Activated CD8-positive, alpha-beta memory T cell treated with anti-CD3 and anti-CD28 coated beads for 24 hours (primary cell): ENCODE data around the gene UBR3.
"Not testable (repeated sequence)": the region's sequence is repeated elsewhere in the genome, so short reads cannot be mapped to it uniquely, and the experiment has no call there.

Experiments used
- DNase-seq: peaks from one replicate; pipeline ENCODE4 v3.0.0-alpha.2; 2020

The UBR3 gene

DNA sequence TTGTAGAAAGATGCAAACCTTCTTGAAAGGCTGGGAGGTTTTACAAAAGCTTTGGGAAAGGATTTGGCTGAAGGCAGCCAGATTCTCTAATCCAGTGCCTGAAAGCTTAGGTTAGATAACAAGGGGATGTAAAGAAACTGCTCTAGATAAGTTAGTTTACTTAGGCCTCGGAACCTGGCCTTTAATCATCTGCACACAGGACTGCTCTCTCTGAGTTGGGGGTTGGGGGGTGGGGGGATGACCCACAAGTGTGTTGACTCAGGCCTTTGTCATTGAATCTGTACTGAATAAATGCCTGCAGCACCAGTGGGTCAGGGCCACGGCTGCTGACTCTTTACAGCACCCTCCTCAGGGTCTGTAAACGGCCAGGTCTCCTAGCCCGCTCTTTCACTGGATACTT is 292.1 kb downstream of the UBR3 start:
- DNase-seq, result not testable (repeated sequence)

DNA sequence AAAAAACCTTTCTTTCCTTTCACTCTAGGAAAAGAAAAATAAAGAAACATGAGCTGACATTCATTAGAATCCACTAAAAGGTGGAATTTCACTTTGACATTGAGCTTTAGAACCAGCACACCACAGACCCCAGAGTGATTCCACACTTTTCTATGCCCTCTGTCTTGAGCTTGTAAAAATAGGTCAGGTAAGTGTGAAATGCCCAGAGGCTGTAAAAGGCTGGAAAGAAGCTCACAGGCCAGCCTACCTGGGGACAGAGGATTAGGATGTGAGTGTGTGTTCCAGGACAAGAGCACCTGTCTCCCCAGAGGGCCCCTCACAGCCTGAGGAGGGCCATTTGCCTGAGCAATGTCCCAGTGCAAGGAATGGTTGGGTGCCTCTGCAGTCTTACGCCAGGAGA is 294.4 kb downstream of the UBR3 start:
- DNase-seq, result no peak

DNA sequence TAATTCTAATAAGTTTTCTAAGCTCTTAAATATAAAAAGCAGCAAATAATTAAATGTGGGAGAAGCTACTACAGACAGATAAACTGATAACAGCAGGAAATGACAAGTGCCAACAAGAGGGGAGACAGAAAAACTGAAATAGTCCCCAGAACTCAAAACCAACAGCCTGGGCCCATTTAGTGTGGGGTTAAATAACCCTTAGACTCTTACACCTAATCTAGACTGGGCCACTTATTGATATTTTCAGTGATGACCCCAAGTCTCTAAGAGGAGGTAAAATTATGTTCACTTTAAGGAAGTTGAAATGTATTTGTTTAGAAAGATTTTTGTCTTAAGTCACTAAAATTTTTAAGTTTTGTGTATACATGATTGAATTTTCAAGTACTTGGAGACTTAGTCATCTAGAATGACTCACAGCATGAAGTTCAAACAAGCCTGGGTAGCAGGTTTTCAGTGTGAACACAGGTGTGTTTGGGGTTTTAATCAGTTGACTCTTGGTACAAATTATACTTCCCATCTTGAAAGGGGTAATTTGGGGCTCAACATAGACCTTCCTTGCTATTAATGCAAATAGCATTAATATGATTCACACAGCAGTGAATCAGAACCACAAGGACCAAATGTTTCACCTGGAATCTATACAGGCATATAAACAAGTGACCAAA is 295.8 kb downstream of the UBR3 start:
- DNase-seq, result no peak

- no peak for DNase-seq
Measured at GRCh38 chr2:170123593-170123992, 296.3 kb downstream of the UBR3 start.

DNA sequence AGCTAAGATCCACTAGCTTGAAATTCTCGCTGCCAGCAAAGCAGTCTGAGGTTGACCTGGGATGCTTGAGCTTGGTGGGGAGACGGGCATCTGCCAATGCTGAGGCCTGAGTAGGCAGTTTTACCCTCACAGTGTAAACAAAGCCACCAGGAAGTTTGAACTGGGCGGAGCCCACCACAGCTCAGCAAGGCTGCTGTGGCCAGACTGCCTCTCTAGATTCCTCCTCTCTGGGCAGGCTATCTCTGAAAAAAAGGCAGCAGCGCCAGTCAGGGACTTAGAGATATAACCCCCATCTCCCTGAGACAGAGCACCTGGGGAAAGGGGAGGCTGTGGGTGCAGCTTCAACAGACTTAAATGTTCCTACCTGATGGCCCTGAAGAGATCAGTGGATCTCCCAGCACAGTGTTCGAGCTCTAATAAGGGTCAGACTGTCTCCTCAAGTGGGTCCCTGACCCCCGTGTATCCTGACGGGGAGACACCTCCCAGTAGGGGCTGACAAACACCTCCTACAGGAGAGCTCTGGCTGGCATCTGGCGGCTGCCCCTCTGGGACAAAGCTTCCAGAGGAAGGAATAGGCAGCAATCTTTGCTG is 299.0 kb downstream of the UBR3 start:
- not testable (repeated sequence) for DNase-seq
